Mesodermal cell (in vitro differentiated cells): ENCODE data around the gene NCAN.
A peak's percentile ranks its signal among the peaks of the same experiment; 100 is the strongest.

ENCODE experiments used
- H3K27ac ChIP-seq: 2 replicates; pipeline ENCODE4 v1.7.0; 2013; ENCODE audit warnings: mild to moderate bottlenecking, low read depth, low read length, moderate library complexity; ENCODE audit not compliant: severe bottlenecking
- H3K36me3 ChIP-seq: 2 replicates; pipeline ENCODE4 v1.7.1; 2013; ENCODE audit warnings: mild to moderate bottlenecking, low read length, moderate library complexity; ENCODE audit not compliant: control insufficient read depth, insufficient read depth
- H3K4me1 ChIP-seq: one replicate; pipeline ENCODE4 v1.7.1; 2013; ENCODE audit warnings: mild to moderate bottlenecking, low read length; ENCODE audit not compliant: insufficient read depth, control insufficient read depth, poor library complexity, severe bottlenecking
- H3K4me3 ChIP-seq: 2 replicates; pipeline ENCODE4 v1.7.0; 2013; ENCODE audit warnings: low read length, control low read depth, mild to moderate bottlenecking; ENCODE audit not compliant: insufficient read depth, poor library complexity, severe bottlenecking; ENCODE audit errors: extremely low read depth
- H3K9me3 ChIP-seq: 2 replicates; pipeline ENCODE4 v1.7.1; 2013; ENCODE audit warnings: mild to moderate bottlenecking, low read length, moderate library complexity; ENCODE audit not compliant: control insufficient read depth
- WGBS, 2 experiments: methylation state at CpG; one replicate each; pipeline ENCODE4 v1.1.5; 2013; ENCODE audit warnings: missing lambda C conversion rate in 2 of 2; ENCODE audit not compliant: insufficient coverage in 2 of 2; 5-methylcytosine and 5-hydroxymethylcytosine counted together

The NCAN gene

GRCh38 chr19:19274716-19275565, 63.2 kb downstream of the NCAN start:
- Histone ChIP-seq H3K9me3 (no peaks in the 10 kb centered on the region), H3K4me3 (no peak overlapping the region), H3K4me1 (peaks cover 16% of the 10 kb centered on the region), H3K36me3 (peaks cover 44% of the 10 kb centered on the region), H3K27ac (no peak overlapping the region)
- 91 to 94% methylated on average over 7 to 9 of the region's 9 CpGs for WGBS, 2 experiments

GRCh38 chr19:19276386-19276785, 64.6 kb downstream of the NCAN start:
- Histone ChIP-seq H3K4me3 (no peak overlapping the region), H3K36me3 (peaks cover 59% of the 10 kb centered on the region), H3K9me3 (no peaks in the 10 kb centered on the region), H3K4me1 (peaks cover 16% of the 10 kb centered on the region), H3K27ac (peak overlapping the region; percentile 91)
- WGBS, 2 experiments, result 82 to 89% methylated on average over 7 to 12 of the region's 12 CpGs

- 96 to 98% methylated on average over 15 to 16 of the region's 20 CpGs for WGBS, 2 experiments
- H3K36me3 ChIP-seq, result peaks cover 63% of the 10 kb centered on the region
- no peak overlapping the region for H3K4me3 ChIP-seq
- H3K27ac ChIP-seq, result peak overlapping the region; percentile 91
- peaks cover 16% of the 10 kb centered on the region for H3K4me1 ChIP-seq
- no peaks in the 10 kb centered on the region for H3K9me3 ChIP-seq
These were observed 65.1 kb downstream of the NCAN start for GRCh38 chr19:19276851-19277250.

- 96 to 97% methylated on average over 7 of the region's 7 CpGs for WGBS, 2 experiments
- Histone ChIP-seq H3K9me3 (no peaks in the 10 kb centered on the region), H3K4me3 (no peak overlapping the region), H3K36me3 (peaks cover 73% of the 10 kb centered on the region), H3K27ac (no peak overlapping the region), H3K4me1 (peaks cover 12% of the 10 kb centered on the region)
These were observed 66.6 kb downstream of the NCAN start for GRCh38 chr19:19278315-19278714.

- Histone ChIP-seq H3K36me3 (peaks cover 80% of the 10 kb centered on the region), H3K27ac (no peak overlapping the region)
- WGBS, 2 experiments, result 96 to 97% methylated on average over 16 to 19 of the region's 19 CpGs
These were observed 67.4 kb downstream of the NCAN start for GRCh38 chr19:19279062-19279612.

GRCh38 chr19:19279853-19280252, 68.1 kb downstream of the NCAN start:
- Histone ChIP-seq H3K4me3 (no peak overlapping the region), H3K4me1 (peaks cover 12% of the 10 kb centered on the region), H3K27ac (no peak overlapping the region), H3K36me3 (peaks cover 84% of the 10 kb centered on the region), H3K9me3 (no peaks in the 10 kb centered on the region)
- 91 to 94% methylated on average over 16 of the region's 16 CpGs for WGBS, 2 experiments

More at GRCh38 chr19:19279062-19279612, 67.4 kb downstream of the NCAN start:
- H3K4me3 ChIP-seq, result no peak overlapping the region
- no peaks in the 10 kb centered on the region for H3K9me3 ChIP-seq
- peaks cover 12% of the 10 kb centered on the region for H3K4me1 ChIP-seq

- H3K36me3 ChIP-seq, result peaks cover 89% of the 10 kb centered on the region
- no peak overlapping the region for H3K27ac ChIP-seq
These were observed 68.8 kb downstream of the NCAN start for GRCh38 chr19:19280561-19280960.

GRCh38 chr19:19285686-19286085, 73.9 kb downstream of the NCAN start:
- H3K27ac ChIP-seq, result no peak overlapping the region
- WGBS, 2 experiments, result 88 to 93% methylated on average over 9 to 10 of the region's 10 CpGs
- no peaks in the 10 kb centered on the region for H3K4me1 ChIP-seq
- no peaks in the 10 kb centered on the region for H3K9me3 ChIP-seq
- H3K4me3 ChIP-seq, result no peak overlapping the region
- H3K36me3 ChIP-seq, result peaks cover 79% of the 10 kb centered on the region

More at GRCh38 chr19:19280561-19280960, 68.8 kb downstream of the NCAN start:
- Histone ChIP-seq H3K4me1 (peaks cover 12% of the 10 kb centered on the region), H3K4me3 (no peak overlapping the region), H3K9me3 (no peaks in the 10 kb centered on the region)
- WGBS, 2 experiments, result 95 to 99% methylated on average over 16 of the region's 16 CpGs

GRCh38 chr19:19292607-19293006, 80.8 kb downstream of the NCAN start:
- 92 to 100% methylated on average over 1 to 2 of the region's 5 CpGs for WGBS, 2 experiments
- H3K9me3 ChIP-seq, result no peaks in the 10 kb centered on the region
- no peak overlapping the region for H3K27ac ChIP-seq
- H3K4me3 ChIP-seq, result no peak overlapping the region
- H3K4me1 ChIP-seq, result no peaks in the 10 kb centered on the region
- H3K36me3 ChIP-seq, result peaks cover 75% of the 10 kb centered on the region

- H3K36me3 ChIP-seq, result peaks cover 72% of the 10 kb centered on the region
- 86 to 96% methylated on average over 2 of the region's 4 CpGs for WGBS, 2 experiments
- H3K27ac ChIP-seq, result no peak overlapping the region
- no peaks in the 10 kb centered on the region for H3K9me3 ChIP-seq
- no peak overlapping the region for H3K4me3 ChIP-seq
- no peaks in the 10 kb centered on the region for H3K4me1 ChIP-seq
These were observed 83.2 kb downstream of the NCAN start for GRCh38 chr19:19294914-19295313.
